ENCODE measurements around the gene ZMIZ1.

Gene ZMIZ1

DNA sequence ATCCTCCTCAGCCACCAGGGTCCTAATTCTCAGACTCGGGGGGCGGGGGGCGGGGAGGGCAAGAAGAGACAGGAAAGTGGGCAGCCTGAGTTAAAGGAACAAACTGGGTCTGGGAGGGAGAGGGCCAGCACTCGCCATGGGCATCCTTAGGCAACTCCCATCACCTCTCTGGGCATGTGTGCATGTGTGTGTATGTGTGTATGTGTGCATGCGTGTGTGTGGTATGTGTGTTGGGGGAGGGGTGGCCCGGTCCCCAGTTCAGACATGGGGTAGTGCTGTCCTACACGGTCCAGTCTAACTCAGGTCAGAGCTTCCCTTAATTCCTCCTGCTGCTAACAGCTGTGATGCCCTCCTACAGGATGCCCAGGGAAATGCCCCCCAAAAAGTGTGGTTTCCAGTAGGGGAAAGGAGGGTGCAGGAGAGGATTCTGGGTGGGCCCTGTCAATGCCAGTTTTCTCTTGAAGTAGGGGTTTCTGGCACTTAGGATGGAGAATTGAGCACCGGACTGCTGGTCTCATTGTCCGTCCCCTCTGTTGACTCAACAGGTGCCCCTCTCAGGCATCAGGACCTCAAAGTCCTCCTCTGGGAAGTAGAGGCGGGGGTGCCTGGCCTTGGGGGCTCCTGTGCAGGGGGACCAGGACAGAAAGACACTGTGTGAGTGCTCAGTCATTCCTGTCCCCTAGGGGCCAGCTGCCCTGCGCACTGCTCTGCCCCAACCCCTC lies 15.1 kb upstream of the ZMIZ1 start:
- no peak for DNase-seq

DNA sequence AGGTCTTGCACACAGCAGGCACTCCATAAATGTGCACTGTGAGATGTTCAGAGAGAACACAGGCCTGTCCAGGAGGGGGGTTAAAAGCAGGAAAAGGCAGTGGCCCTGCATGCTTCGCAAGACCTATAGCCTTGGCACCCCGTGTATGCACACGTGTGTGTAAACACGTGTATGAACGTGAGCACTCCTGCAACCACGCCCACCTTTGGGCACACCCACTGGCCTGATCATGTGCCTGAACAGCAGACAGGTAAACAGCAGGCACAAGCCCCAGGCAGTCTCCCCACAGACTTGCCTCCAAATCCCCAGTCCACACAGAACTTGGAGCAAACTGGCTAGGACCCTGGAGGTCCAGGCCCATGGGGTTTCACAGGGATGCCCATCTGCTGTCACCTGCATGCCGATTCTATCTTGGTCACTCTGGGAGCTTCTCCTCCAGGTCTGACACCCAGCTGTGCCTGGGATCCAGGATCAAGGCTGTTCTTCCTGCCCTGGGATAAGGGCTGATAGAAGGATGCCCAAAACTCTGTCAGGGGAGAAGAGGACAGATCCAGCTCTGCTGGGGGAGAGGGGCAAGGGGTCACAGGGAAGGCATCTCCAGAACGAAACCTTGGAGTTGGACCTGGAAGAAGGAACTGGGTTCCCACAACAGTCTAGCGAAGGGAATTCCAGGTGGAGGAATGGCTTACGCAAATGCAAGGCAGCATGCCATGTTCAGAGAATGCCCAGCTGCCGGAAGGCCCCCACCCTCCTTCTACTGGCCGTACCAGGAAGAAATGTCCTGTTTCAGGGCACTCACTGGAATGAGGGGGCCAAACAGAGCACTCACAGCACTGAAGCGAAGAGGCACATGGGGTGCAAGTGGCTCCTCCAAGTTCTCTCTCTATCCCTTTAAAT lies 14.3 kb upstream of the ZMIZ1 start:
- no peak for DNase-seq

GRCh38 chr10:79055100-79055782 lies 13.5 kb upstream of the ZMIZ1 start:
- DNase-seq, result no peak

- DNase-seq, result no peak
These were observed 12.9 kb upstream of the ZMIZ1 start for GRCh38 chr10:79055892-79056291.

DNA sequence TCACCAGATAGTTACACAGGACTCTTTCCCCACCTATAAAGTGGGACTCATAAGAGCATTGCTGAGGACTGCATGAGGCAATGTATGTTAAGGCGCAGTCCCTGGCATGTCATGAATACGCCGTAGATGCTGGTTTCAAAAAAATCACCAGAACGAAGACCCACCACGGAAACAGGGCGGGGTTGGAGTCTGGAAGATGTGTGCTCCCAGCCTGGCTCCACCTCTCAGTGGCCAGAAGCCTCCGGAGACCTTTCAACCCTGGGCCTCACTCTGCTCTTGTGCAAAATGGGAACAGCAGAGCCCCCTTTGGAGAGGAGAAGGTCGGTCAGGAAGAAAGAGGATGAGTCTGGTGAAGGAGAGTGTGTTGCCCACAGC lies 12.4 kb upstream of the ZMIZ1 start:
- DNase-seq, result no peak

DNA sequence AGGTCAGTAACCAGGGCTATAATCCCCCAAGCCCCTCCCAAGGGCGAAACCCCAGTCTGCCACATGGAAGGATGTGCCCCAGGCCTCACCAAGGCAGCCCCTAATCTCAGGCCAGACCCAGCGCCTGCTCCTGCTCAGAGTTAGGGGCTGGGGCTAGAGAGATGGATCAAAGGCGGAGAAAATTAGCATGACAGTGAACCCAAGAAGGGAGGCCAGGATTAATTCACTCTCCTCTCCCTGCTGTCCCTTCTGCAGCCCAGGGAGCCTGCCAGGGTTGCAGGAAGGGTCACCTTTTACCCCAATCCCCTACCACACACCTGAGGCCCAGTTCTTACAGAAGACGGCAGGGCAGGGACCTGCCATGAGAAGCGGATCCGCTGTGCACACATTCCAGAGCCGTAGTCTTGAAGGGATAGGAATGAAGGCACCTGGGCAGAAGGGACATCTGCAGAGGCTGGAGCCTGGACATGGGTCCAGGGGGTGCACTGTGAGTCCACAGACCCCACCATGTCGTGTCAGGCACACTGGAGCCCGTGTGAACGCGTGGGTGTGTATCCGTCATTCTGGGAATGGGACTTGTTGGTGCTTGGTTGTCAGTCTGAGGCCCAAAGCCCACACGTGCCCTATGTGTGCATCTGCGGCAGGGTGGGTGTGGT lies 11.9 kb upstream of the ZMIZ1 start:
- DNase-seq, result no peak

- no peak for DNase-seq
These were observed 11.1 kb upstream of the ZMIZ1 start for GRCh38 chr10:79057481-79058275.

DNA sequence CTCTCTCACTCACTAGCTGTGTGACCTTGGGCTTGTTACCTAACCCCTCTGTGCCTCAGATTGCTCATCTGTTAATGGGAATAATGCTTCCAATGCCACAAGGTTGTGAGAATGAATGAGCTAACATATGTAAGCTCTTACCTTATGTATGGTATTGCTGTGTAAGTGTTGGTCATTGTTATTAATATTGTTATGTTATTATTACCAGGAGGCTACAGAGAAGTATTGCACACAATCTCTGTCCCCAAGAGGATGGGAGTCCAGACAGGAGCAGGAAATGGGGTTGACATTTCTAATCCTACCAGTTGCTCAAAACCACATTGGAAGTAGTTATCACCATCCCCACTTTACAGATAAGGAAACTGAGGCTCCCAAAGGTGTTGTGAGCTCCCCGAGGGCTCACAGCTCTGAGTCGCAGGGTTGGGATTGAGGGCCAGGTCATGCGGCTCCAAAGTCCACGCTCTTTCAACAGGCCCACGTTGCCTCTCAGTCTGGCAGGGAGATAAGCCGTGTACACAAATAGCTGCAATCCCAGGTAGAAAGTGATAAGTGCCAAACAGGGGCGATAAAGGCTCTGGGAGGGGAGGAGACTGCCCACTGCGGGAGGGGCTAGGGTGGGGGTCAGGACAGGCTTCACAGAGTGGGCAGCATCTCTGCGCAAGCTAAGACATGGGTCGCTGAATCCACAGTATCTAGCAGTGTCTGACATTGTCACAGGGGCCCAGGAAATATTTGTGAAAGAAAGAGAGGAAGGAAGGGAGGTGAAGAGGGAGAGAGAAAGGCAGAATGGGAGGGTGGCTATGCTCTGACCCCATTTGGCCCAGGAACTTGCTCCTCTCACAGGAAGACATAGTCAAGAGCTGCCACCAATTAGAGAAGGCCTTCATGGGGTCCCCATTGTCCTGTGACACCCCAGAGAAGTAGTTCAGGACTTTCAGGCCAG lies 9.6 kb upstream of the ZMIZ1 start:
- DNase-seq, result no peak

- DNase-seq, result no peak
These were observed 8.8 kb upstream of the ZMIZ1 start for GRCh38 chr10:79059859-79060379.

- no peak for DNase-seq
These were observed 8.0 kb upstream of the ZMIZ1 start for GRCh38 chr10:79060641-79061255.

DNA sequence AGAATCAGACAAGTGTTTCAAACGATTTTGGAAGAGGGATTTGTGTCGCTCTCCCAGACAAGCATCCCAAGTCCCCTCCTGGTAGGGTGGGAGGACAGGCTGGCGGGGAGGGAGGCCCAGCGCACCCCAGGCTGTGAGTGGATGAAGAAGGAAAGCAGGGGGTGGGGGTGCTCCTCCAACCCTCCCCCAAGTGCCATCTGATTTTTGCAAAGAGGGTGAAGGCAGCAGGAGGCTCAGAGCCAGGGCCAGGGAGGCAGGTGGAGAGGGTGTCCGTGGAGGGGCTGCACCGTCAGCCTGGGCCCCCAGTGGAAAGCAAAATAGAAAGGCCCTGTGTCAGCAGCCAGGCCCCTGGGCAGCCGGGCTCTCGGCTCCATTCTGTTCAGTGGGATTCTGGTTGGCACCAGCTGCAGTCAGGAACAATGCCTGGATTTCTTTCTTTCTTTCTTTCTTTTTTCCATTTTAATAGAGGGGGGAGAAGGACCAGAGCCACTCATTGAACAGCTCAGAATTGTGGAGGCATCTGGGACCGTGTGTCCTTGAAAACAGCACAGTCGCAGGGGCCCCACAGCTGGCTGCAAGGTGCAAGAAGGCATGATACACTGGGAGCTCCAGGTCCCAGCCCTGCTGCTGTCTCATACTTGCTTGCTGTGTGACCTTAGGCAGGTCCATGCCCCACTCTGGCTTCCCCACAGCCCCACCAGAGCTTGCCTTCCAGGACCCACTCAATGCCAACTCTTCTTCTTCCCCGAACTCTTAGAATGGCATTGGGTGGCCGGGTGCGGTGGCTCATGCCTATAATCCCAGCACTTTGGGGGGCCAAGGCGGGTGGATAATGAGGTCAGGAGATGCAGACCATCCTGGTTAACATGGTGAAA lies 7.1 kb upstream of the ZMIZ1 start:
- DNase-seq, result no peak

DNA sequence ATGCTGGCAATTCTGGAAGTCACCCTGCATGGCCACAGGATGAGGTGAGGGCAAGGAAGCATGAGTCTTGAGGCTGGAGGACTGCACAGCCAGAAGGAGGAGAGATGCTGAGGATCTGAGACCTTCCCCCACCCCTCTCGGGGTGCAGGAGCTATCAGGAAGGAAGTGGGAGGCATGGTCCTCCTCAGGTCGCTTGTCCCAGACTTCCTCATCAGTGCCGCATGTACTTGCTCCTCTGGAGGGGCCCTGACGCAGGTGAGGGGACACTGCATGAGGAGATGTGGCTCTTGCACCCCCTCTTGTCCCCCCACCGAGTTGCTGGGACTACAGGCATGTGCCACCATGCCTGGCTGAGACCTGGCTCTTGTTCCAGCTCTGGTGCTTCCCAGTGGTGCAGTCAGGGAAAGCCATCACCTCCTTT lies 5.7 kb upstream of the ZMIZ1 start:
- DNase-seq, result no peak

GRCh38 chr10:79063661-79064492 lies 4.9 kb upstream of the ZMIZ1 start:
- DNase-seq, result no peak

DNA sequence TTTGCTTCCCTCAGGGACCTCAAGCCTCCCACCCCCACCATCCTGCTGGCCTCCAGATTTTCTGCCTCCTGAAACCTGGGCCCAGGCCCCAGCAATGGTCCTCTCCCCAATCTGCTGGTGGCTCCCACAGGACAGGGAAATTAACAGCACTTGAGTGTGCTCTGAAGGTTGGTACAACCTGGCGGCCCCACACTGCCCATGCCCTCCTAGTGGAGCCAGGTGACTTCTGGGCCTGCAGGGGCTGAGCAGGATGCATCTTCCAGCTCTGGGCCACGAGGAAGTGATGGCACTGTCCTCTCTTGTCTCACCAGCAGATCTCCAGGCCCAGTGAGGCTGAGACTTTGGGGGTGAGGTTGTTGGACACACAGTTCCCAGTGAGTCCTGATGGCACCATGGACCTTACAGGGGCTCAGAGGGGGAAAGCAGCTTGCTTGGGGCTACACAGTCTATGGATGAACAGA lies 3.6 kb upstream of the ZMIZ1 start:
- DNase-seq, result no peak

GRCh38 chr10:79065853-79066252 lies 2.9 kb upstream of the ZMIZ1 start:
- no peak for DNase-seq

DNA sequence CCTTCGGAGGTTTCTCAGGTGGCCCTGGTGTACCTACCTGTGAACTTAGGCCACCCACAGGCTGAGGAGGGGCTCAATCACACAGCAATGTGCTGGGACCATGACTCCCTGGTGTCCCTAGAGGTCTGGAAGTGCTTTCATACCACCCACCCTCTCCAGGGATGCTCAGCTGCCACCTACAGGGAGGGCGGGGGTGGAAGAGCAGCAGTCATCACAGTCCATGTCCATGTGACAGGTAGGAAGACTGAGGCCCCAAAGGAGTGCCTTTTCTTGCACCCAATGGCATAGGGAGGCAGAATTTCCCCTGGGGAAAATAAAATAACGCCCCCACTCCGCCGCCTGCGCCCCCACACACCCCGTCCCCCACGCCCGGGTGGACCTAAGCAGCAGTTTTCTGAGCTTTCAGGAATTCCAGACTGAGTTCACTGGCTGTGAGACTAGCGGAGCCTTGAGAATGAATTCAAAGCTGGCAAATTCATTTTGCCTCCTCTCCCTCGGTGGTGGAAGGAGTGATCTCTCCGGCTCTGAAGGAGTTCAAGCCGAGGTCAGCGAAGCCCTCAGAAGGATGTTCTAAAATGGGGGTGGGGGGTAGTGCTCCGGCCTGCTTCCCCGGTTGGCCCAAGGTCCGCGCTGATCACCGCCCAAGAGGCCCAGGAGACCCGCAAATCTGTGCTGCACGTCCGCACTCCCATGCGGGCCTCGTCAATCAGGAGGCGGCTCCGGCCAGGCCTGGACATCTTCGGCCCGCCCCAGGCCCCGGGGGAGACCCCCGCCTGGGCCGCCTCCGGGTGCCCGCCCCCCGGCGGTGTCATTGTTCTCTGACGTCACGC lies 2.1 kb upstream of the ZMIZ1 start:
- DNase-seq, result peak; percentile 70

Data from hematopoietic multipotent progenitor cell treated with erythropoietin and hydrocortisone succinate and interleukin-3 and kit ligand, for 4 days (in vitro differentiated cells).